ENCODE results near the gene DPM2.

The DPM2 gene

GRCh38 chr9:127927201-127927987 lies 10.3 kb downstream of the DPM2 start:
- in situ Hi-C loops (cut with MboI; ENCODE audit: low sequenced_read_pairs, unreplicated experiment): loop anchor here (25.0 kb wide), 1 partner anchor 110 kb away; no protein-coding TSS in a partner anchor
- no peak for DNase-seq (ENCODE audit: low spot score)
- no peak for TF ChIP-seq CTCF (IDR thresholded peaks at IDR 0.05; ENCODE audit: borderline replicate concordance, control extremely low read depth, extremely low read depth, insufficient read depth, missing control alignments)

- DNase-seq (ENCODE audit: low spot score): no peak
- no peak for TF ChIP-seq CTCF (IDR thresholded peaks at IDR 0.05; ENCODE audit: borderline replicate concordance, control extremely low read depth, extremely low read depth, insufficient read depth, missing control alignments)
- in situ Hi-C loops (cut with MboI; ENCODE audit: low sequenced_read_pairs, unreplicated experiment): loop anchor here (25.0 kb wide), 1 partner anchor 110 kb away; no protein-coding TSS in a partner anchor
These were observed 10.8 kb downstream of the DPM2 start for GRCh38 chr9:127926906-127927200.

GRCh38 chr9:127925959-127926905 lies 11.4 kb downstream of the DPM2 start:
- DNase-seq (ENCODE audit: low spot score): no peak
- no peak for TF ChIP-seq CTCF (IDR thresholded peaks at IDR 0.05; ENCODE audit: borderline replicate concordance, control extremely low read depth, extremely low read depth, insufficient read depth, missing control alignments)
- in situ Hi-C loops (cut with MboI; ENCODE audit: low sequenced_read_pairs, unreplicated experiment): loop anchor here (25.0 kb wide), 1 partner anchor 111 kb away; no protein-coding TSS in a partner anchor

- in situ Hi-C loops (cut with MboI; ENCODE audit: low sequenced_read_pairs, unreplicated experiment): loop anchor here (25.0 kb wide), 1 partner anchor 112 kb away; no protein-coding TSS in a partner anchor
- DNase-seq (ENCODE audit: low spot score): no peak
- no peak for TF ChIP-seq CTCF (IDR thresholded peaks at IDR 0.05; ENCODE audit: borderline replicate concordance, control extremely low read depth, extremely low read depth, insufficient read depth, missing control alignments)
These were observed 12.8 kb downstream of the DPM2 start for GRCh38 chr9:127924736-127925444.

- DNase-seq (ENCODE audit: low spot score): no peak
- TF ChIP-seq CTCF (IDR thresholded peaks at IDR 0.05; ENCODE audit: borderline replicate concordance, control extremely low read depth, extremely low read depth, insufficient read depth, missing control alignments): no peak
- in situ Hi-C loops (cut with MboI; ENCODE audit: low sequenced_read_pairs, unreplicated experiment): no loop called here
These were observed 13.9 kb downstream of the DPM2 start for GRCh38 chr9:127923771-127924170.

GRCh38 chr9:127923046-127923445 lies 14.6 kb downstream of the DPM2 start:
- DNase-seq (ENCODE audit: low spot score): no peak
- TF ChIP-seq CTCF (IDR thresholded peaks at IDR 0.05; ENCODE audit: borderline replicate concordance, control extremely low read depth, extremely low read depth, insufficient read depth, missing control alignments): no peak
- in situ Hi-C loops (cut with MboI; ENCODE audit: low sequenced_read_pairs, unreplicated experiment): no loop called here

Measured in GM13976 (cell line).